ENCODE measurements around the gene UCHL3.
"Not testable (repeated sequence)": the region's sequence is repeated elsewhere in the genome, so short reads cannot be mapped to it uniquely, and the experiment has no call there.

The UCHL3 gene

DNA sequence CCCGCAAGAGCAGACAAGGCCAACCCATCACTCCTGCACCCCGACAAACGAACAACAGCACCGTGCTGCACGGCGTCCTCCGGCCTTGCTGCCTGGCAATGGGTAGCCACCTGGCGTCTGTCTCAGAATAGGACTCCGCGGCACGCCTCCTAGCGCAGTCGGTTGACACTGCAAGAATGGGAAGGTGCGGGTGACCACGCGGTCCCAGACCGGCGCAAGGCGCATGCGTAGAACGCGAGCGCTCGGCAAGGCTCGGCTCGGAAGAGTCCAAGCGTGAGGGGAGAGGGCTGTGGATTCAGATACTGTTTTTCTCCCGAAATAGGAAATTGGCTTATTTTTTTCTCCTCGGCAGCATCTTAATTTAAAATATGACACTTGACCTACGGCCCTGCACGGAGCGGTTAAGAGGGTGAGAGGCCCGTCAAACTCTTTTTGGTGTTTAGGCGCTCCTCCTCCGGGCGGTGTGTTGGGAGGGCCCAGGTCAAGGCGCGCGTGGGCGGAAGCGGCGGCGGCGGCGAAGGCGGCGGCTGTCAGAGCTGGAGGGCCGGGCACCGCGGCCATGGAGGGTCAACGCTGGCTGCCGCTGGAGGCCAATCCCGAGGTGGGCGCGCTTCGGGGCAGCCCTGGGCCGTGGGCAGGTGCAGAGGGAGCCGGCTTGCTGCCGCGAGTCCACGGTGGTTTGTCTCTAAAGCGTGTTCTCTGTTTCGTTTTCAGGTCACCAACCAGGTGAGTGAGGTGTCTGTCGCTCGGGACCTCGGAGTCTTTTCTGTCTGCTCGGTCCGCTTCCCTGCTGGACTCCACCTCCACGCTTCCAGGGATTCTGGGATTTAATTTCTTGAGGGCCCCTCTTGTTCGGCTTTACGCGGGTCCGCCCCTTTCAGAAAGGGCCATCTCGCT, at the start of gene UCHL3:
Gene UCHL3, plus strand, starts transcription at position 530 of the 897 bp plus-strand sequence. Its CDS starts 30 bp downstream, at position 560.
- DNase-seq (ENCODE audit: low read depth): peak; percentile 97

DNA sequence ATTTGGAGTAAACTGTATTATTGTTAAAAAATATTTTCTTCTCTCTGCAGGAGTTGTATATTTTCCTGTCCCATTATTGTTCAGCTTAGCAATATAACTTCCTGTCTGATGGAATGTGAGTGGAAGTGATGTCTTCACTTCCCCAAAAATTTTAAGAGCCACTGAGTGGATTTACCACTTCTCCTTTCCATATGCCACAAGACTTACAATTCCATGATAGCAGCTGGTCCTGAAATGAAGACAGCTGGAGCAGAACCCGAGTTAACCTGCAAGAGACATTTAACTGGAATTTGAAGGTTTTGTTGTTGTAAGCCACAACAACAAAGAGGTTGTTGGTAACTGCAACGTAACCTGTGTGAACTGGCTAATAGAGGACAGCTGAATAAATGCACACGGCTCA, 44.3 kb upstream of the UCHL3 start:
- no peak for DNase-seq (ENCODE audit: low read depth)

DNA sequence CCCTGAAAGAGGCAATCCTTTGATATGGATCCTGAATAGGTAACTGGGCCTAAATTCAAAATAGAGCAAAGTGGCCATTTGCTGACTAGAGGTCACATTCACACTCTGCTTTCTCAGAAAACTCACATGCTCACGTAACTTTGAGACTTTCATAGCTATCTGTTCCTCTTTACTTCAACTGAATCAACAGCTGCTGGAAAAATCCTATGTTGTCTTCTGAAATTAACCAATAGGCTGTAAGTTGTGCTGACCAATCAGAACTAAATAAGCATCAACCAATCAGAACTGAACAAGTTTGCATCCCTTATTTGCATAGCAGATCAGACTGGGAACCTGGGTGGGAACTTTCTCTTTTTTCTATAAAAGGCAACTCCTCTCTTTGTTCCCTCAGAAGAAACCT, 43.6 kb upstream of the UCHL3 start:
- DNase-seq (ENCODE audit: low read depth): no peak

DNA sequence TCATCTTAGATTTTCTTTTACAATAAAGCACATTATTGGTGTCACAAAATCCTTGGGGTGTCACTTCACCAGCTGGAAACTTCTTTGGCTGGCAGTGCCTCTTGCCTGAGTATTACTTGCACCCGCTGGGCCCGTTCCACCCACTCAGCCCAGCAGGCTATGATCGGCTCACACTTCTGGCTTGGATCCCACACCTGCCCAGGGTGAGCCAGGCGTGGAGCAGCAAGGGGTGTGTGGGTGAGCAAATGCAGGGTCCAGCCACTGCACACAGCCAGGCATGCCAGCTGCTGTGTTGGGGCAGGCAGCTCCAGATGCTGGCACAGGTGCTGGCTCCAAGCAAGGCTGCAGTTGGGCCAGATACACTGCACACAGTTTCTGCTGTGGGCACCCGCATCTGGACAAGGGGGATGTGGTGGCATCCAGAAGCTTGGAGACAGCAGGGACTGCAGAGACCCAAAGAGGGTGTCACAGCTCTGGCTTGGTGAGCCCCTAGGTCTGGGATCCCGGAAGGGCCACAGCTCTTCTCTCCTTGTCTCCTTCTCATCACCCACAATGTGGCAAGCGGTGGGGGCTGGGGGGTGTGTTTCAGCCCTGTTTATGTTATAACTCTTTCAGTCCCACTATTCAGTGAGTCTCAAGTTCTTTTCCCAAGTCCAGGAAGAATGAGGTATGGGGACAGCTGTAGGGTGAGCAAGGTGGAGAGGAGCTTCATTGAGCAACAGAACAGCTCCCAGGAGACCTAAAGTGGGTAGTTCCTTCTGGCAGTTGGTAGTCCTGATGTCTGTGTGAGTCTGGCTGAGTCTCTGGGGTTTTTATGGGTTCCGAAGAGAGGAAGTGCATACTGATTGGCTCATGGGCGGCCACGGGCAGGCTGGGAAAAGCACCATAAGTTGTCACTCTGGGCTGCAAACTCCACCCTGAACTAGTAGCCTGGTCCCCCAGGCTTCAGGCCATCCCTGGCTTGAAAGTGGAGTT, 42.3 kb upstream of the UCHL3 start:
- no peak for DNase-seq (ENCODE audit: low read depth)

DNA sequence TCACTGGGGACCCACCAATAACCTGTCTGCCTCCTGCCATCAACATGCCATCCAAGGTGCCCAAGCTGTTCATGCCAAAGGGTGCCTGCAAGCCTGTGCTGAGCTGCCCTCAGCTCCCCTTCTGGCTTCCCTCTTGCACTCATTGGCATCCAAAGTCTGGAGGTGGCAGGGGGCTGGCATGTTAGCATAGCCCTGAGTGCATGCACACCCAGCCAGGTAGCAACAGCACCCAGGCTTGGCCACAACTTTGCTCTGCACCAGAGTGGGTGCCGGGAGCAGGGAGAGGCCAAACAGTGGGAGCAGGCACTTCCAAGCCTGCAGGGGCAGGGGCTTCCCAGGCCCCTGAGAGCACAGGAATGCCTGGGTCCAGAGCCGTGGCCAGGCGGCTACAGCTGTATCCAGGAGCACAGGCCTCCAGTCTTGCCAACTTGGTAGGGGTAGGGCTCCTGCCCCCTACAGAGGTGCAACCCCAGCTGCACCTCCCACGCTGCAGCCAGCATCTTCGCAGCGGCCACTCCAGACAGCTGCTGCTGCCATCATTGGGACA, 41.5 kb upstream of the UCHL3 start:
- no peak for DNase-seq (ENCODE audit: low read depth)

DNA sequence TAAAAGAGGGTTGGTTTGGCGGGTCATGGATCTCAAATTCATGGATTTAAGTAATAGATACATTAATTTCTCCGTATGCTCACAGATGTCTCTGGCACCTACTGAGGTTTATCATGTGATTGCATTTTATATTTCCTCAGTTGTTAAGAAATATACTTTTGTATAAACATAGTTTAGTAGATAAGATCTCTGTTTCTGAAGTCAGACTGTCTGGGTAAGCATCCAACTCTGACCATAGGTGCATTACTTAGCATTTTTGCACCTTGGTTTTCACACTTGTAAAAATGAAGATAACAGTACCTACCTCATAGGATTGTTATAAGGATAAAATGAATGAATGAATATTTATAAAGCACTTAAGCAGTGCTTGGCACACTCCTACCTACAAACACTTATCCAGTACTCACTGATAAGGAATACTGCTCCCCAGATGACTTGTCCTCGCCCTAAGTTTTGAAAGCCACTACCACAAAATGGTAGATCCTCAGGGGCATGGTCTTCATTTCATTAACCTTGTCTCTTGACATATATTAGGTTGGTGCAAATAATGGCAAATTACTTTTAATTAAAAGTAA, 38.5 kb upstream of the UCHL3 start:
- DNase-seq (ENCODE audit: low read depth): no peak

DNA sequence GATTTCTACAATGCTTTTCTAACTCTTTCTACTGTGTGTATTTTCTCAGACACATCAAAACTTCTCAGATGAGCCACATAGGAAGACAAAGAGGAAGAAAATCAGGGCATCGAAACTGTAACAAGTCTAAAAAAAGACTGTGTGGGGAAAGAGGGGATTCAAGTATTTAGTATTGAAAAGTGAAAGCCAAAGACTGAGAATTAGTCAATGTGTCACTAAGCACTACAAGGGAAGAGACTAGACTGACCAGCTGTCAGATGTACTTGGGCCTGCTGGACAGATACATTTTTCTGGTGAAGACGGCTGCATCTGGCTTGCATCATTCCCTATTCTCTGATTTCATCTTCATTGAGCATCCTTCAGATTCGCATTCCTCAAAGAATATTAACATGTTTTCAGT, 37.3 kb upstream of the UCHL3 start:
- no peak for DNase-seq (ENCODE audit: low read depth)

DNA sequence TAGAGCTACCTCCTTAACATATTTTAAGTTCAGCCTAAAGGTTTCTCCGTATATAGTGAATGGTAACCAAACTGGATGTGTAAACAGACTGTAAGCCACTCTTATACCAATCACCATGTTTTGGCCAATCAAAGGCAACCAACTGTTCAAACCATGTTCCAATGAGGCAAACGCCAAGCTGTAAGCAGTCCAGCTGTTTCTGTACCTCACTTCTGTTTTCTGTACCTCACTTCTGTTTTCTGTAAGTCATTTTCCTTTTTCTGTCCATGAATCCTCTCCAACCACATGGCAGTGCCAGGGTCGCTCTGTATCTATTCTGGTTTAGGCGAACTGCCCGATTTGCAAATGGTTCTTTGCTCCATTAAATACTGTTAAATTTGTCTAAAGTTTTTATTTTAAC, 36.3 kb upstream of the UCHL3 start:
- no peak for DNase-seq (ENCODE audit: low read depth)

DNA sequence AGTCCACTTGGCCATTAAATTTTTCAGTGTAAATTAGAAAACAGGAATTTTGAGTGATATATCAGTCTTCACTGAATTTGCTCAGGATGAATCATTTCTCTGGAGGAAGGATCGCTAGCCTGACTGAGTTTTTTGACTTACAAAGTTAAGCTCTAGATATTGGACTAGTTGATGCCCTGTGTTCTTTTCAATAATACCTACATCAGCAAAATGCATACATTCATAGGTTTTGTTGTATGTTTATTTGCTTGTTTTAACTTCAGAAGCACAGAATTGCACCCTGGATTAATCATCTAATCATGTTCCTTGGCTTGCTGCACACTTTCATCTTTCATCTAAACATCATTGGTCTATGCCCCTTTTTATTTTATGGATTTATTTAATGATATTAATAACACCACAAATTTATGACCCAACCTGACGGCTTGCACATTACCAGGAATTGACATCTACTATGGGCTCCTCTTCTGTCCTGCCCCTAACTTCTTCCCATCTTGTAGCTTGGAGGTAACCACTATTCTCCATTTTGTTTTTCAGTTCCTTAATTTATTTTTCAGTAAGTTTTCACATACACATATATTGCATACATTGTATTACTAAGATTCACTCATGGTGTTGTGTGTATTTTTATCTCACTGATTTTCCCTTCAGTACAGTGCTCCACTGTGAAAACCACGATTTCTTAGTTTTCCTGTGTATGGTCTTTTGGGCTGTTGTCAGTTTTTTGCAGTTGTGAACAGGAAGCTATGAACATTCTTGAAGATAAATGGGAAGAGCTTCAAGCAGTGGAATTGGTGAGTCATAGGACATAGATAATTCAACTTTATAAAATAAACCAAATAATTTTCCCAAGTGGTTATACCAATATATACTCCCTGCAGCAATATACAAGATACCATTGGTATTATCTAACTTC, 35.3 kb upstream of the UCHL3 start:
- no peak for DNase-seq (ENCODE audit: low read depth)

DNA sequence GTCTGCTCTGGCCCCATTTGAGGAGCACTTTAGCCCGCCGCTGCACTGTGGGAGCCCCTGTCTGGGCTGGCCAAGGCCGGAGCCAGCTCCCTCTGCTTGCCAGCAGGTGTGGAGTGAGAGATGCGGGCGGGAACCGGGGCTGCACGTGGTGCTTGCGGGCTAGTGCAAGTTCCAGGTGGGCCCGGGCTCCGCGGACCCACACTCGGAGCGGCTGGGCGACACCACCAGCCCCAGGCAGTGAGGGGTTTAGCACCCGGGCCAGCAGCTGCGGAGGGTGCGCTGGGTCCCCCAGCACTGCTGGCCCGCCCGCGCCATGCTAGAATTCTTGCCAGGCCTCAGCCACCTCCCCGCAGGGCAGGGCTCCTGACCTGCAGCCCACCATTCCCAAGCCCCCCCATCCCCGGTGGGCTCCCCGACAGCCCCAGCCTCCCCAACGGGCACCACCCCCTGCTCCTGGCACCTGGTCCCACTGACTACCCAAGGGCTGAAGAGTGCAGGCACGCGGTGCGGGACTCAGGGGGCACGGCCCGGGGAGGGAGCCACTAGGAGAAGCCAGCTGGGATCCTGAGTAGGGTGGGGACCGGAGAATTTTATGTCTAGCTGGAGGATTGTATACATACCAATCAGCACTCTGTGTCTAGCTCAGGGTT, 31.0 kb upstream of the UCHL3 start:
- DNase-seq (ENCODE audit: low read depth): no peak

DNA sequence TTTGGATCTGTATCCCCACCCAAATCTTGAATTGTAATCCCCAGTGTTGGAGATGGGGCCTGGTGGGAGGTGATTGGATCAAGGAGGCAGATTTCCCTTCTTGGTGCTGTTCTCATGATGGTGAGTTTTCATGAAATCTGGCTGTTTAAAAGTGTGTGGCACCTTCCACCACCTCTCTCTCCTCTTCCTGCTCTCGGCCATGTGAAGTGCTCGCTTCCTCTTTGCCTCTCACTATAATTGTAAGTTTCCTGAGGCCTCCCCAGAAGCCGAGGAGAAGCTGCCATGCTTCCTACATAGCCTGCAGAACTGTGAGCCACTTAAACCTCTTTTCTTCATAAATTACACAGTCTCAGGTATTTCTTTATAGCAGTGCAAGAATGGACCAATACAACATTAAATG, 27.6 kb upstream of the UCHL3 start:
- no peak for DNase-seq (ENCODE audit: low read depth)

DNA sequence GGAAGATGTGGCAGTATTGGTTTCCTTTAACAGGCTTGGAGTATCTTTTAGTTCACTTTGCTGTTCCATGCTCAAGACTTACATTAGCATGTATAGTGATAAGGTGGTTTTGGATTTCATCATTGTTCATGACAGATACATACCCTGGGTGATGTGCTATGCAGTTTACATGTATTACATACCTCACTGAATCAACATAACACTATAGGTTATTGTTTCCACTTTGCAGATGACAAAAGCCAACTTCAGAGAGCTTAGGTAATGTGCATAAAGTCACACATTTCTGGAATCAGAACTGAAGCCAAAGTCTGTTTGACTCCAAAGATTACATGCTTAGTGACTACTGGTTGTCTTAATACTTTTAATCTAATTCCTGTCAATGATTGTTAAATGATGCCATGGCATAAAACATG, 19.0 kb upstream of the UCHL3 start:
- no peak for DNase-seq (ENCODE audit: low read depth)

DNA sequence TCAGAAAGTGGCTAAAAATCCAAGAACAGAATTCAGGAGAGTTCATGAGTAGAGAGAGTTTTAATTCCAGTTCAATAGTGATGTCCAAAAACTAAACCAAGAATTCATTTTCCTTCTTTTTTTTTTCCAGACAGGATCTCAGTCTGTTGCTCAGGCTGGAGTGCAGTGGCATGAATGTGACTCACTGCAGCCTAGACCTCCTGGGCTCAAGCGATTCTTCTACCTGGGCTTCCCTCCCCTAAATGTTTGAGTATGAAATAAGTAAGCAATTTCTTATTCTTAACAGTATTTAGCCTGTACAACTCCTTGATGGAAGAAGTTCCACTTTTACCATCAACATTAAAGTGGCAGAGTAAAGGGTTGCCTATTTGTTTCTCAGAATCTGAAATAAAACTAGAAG, 15.7 kb upstream of the UCHL3 start:
- DNase-seq (ENCODE audit: low read depth): no peak

DNA sequence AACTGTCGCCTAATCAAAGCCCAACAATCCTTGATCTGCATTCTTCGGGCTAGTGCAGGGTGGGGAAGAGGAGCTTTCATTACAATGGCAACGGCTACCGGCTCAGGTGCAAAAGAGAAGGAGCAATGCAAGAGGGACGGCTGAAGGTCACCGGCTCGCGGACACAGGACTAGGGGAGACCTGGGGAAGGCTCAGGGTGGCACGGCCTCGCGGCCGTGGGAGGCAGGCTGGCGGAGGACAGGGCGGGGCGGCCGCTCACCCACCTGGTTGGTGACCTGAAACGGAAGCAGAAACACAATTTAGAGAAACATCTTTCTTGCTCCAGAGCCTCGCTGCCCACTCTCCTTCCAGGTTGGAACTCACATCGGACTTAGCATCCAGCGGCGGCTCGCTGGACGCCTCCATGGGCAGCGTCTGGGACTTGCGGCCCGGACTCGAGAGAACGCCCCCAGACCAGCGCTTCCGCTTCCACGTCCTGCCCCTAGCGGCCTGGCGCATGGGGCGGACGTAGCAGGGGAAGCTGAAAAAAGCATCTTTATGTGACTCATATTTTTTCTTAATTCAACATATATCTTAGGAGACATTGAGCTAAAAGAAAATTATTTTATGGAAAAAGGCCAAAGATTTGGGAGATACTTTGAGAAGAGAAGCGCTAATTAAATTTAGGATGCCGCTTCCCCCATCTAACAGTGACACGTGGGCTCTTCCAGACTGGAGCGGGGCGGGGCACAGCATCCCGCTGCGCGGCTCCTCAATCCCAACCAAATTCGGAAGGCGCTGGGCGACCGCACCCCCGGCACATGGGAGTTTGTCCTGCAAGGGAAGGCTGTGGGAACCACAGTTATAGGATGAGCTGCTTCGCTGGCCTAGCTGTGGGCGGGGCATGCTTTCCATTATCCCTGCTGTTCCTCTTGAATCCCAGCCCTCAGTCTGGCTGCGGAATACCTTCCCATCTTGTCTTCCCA, 11.9 kb upstream of the UCHL3 start, which contains the start of gene COMMD6:
Gene COMMD6, minus strand, starts transcription at position 441 of the 965 bp plus-strand sequence. Its CDS starts 36 bp downstream, at position 405.
- peak; percentile 58 for DNase-seq (ENCODE audit: low read depth)

DNA sequence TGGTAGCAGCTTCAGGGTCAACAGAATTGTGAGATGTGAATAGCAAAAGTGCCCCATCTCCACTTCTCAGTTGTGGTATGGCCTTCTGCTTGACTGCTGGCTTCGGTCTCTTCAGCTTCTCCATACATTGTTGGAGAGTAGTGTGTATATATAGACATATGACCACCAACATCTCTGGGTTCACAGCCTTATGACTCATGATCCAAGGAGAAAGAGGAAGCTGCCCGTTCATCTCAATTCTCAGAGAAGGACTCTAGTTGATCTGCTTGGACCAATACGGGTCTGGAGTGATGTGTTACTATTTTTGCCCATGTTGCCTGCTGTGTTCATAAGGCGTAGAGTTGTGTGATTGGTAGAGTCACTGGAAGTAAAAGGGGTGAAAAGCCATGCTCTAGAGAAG, 8.3 kb upstream of the UCHL3 start:
- DNase-seq (ENCODE audit: low read depth): no peak

DNA sequence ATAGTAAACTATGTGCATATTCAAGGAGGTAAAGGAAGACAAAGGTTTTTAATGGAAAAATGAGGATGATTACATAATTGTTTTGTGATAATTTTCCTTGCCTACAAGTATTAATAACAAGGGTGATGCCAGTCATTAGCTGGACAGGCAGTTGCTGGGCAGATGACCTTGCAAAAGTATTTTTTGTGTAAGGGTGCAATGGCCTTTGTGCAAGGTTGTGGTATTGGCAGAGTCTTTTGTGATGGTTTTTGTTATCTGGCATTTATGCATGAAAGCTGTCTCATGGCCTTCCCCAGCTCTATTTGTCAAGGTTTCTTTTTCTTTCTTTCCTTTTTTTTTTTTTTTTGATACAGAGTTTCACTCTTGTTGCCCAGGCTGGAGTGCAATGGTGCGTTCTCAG, 7.6 kb upstream of the UCHL3 start:
- no peak for DNase-seq (ENCODE audit: low read depth)

DNA sequence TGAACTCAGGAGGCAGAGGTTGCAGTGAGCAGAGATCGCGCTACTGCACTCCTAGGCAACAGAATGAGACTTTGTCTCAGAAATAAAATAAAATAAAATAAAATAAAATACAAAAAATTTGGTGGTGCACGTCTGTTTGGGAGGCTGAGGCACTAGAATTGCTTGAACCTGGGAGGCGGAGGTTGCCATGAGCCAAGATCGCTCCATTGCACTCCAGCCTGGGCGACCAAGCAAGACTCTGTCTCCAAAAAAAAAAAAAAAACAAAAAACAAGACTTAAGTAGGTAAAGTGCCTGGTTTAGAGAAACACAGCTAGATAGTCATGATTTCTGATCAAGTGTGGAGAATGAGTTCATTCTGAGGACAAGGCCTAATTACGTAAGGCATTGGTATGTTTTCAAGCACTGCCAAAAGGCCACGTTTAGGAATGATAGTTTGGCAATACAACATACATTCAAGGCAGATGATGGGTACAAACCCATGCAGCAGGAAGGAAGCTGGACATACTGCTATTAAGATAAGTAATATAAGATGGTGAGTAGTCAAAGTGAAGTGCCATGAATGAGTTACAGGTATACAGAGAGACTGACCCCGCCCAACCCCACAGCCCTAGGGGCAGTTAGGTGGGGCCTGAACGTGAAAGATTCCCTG, 4.8 kb upstream of the UCHL3 start:
- DNase-seq (ENCODE audit: low read depth): no peak

DNA sequence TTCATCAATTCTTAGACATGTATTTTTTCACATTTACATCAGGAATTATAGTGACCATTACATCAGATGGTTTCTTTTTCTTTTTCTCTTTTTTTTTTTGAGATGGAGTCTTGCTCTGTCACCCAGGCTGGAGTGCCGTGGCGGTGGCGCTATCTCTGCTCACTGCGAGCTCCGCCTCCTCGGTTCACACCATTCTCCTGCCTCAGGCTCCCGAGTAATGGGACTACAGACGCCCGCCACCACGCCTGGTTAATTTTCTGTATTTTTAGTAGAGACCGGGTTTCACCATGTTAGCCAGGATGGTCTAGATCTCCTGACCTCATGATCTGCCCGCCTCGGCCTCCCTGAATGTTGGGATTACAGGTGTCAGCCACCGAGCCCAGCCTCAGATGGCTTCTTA, 4.2 kb upstream of the UCHL3 start:
- DNase-seq (ENCODE audit: low read depth): not testable (repeated sequence)

DNA sequence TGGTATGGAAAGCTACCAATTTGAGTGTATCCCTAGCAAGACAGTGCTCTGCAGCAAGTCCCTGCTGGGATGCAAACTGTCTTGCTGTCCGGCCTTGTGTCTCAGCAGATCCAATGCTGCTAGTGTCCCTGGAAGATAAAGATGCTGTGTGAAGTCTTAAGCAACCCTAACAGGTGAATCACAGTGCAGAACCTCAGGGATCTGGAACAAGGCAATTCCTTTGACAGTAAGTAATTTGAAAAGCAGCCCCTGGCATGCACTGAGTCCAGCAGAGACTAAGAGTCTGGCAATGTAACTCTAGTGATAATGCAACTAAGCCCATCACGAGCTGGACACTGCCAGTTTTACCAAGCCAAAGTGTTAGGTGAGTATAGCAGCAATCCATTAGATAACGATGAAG, 1.7 kb upstream of the UCHL3 start:
- DNase-seq (ENCODE audit: low read depth): no peak
